ENCODE results near the gene UGT2B7.
"Not testable (repeated sequence)": the region's sequence is repeated elsewhere in the genome, so short reads cannot be mapped to it uniquely, and the experiment has no call there.

Gene UGT2B7

DNA sequence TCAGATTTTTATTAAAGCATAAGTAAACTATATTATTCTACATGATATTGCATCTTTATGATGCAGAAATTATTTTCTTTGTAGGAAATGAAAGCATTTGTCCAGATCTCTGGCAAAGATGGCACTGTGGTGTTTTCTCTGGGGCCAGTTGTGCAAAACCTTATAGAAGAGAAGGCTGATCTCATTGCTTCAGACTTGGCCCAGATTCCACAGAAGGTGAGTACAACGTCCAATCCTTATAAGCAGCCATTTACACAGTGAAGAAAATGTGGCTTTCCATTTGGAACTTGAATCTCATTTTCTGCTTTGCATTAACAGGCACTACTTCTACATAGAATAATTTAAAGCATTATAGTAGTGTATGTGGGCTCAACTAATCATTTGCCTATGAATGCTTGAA is 6.9 kb upstream of the UGT2B7 start:
- no peak for DNase-seq

DNA sequence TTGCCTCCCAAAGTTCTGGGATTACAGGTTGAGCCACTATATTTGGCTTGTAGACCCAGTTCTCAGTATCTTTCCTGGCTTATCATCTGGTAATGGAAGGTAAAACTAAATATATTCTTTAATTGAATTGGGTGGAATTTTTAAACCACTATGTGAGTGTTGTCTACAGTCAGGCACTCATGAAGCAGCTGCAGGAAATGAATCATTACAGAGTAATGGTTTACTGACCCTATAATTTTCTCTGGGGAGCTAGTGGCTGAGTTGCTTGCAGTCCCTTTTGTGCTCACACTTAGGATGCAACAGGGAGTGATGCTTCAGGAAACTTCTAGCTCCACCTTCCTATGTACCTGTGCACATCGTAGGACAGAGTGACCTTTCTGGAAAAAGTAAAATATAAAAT is 4.1 kb upstream of the UGT2B7 start:
- peak; percentile 20 for DNase-seq

DNA sequence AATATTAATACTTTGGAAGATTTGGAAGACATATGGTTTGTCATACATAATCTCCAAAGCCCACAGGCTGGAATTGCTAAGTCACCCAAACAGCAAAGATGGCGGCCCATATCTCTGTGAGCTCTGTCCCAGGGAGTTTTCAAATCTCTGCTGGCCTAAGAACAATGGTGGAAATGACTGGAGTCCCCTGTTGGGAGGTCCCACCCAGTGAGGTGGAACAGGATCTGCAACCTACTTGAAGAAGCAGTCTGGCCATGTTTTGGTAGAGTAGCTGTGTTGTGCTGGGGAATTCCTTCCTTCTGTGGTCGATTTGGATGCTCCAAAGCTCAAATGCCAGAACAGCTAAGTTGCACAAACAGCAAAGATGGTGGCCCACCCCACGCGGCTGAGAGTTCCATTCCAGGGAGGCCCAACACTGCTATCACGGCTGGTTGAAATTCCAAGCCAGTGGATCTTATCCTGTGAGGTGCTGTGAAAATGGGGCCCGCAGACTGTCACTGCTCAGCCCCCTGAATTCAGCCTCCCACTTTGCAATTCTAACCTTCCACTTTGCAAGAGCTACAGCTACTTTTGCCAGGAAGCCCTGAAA is 3.2 kb upstream of the UGT2B7 start:
- no peak for DNase-seq

DNA sequence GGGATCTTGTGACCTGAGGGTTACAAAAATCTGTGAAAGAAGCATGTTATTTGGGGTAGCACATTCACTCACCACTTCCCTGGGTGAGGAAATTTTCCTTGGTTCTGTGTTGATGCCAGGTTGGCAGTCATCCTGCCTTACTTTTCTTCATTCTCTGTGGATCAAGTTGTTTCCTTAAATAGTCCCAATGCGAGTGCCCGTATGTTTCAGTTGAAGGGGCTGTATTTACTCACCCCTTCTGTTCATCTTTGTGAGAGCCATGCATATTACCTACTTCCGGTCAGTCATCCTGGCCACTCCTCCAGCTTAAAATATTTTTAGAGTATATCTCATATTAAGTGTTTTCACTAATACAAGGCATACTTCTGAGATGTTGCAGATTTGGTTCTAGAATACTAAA is 2.6 kb upstream of the UGT2B7 start:
- no peak for DNase-seq

DNA sequence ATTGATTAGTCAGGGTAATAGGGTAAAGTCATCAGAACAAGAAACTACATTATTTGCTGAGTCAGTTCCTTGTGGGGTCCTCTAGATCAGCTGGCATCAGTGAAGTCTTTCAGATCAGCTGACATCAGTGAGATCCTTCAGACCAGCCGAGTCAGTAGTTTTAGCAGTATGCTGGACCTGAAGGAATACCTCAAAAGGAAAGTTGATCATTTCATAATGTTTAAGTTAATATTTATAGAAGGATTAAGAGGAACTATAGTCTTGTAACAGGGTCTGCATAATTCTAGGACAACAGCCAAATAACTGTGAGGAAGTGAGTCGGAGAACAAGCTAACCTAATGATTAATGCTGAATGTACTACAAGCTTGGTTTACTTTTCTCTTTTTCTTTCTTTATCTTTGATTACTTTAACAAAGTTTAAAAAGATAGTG is 958 bp upstream of the UGT2B7 start:
- no peak for DNase-seq

DNA sequence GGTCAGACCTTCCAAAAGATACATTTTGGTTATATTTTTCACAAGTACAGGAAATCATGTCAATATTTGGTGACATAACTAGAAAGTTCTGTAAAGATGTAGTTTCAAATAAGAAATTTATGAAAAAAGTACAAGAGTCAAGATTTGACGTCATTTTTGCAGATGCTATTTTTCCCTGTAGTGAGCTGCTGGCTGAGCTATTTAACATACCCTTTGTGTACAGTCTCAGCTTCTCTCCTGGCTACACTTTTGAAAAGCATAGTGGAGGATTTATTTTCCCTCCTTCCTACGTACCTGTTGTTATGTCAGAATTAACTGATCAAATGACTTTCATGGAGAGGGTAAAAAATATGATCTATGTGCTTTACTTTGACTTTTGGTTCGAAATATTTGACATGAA is 536 bp downstream of the UGT2B7 start:
- DNase-seq, result no peak

DNA sequence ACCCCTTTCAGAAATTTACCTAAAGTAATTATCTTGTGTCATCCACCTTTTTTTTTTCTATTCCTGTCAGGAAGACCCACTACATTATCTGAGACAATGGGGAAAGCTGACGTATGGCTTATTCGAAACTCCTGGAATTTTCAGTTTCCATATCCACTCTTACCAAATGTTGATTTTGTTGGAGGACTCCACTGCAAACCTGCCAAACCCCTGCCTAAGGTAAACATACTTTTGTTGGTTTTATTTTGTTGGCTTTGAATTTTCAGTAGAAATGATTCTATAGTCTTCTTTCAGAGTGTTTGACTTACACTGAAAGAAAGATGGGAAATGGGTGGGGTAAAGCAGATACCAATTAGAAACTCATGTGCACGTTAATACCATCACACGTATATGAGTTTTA is 2.2 kb downstream of the UGT2B7 start:
- no peak for DNase-seq

DNA sequence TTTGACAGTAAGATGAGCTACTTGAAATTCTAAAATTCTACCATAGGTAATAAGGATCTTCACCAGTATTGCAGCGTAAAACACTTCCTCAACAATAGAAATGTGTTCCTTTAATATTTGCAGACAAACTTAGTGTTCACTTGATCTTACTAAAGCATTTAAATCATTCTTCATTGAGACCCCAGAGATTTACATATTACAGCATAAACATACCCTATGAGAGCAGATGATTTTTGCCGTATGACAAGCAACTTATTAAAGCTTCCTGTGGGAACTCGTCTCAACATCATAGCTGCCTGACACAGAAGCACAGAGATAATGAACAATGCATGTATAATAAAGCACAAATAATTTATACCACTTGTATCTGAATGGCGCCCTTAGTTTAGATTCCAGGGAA is 3.6 kb downstream of the UGT2B7 start:
- DNase-seq, result no peak

DNA sequence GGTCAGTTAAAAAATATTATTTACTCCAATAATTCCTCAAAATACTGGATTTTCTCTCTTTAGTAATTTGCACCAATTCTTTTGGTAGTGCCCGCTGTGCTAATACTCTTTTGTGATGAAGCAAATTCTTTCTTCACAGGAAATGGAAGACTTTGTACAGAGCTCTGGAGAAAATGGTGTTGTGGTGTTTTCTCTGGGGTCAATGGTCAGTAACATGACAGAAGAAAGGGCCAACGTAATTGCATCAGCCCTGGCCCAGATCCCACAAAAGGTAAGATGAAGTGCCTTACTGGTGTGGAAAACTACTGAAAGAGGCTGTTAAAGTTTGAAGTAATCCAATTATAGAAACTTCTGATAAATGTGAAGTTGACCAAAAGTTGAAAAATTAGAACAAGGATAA is 6.4 kb downstream of the UGT2B7 start:
- DNase-seq, result not testable (repeated sequence)

DNA sequence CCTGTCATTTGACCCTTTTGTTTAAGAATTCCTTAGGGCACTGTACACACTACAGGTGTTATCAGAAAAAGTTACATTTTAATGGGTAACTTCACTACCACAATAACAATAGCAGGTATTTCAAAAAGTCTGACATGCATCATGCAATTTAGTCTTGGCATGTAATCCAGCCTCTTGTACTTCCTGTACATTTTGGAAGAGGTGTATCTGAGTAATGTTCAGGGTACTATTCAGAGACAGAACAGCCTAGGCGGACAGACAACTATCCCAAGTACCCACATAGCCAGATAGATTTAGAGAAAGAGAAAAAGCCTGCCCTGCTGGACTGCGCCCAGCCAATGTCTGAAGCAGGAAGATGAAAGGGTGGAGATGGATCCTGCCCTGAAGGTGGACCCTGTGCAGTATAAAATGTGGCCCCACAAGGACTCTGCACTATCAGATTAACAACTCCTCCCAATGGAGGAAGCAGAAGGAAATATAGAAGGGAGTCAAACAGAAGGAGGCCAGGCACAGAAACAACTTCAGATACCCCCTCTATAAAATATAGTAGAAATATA is 8.5 kb downstream of the UGT2B7 start:
- DNase-seq, result no peak

DNA sequence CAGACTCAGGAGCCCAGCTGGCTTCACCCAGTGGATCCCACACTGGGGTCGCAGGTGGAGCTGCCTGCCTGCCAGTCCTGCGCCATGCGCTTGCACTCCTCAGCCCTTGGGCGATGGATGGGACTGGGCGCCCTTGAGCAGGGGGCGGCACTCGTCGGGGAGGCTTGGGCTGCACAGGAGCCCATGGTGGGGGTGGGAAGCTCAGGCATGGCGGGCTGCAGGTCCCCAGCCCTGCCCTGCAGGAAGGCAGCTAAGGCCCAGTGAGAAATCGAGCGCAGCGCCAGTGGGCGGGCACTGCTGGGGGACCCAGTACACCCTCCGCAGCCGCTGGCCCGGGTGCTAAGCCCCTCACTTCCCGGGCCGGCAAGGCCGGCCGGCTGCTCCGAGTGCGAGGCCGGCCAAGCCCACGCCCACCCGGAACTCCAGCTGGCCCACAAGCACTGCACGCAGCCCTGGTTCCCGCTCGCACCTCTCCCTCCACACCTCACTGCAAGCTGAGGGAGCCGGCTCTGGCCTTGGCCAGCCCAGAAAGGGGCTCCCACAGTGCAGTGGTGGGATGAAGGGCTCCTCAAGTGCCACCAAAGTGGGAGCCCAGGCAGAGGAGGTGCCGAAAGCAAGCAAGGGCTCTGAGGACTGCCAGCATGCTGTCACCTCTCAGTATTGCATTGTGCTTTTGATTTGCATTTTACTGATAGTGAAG is 19.0 kb downstream of the UGT2B7 start:
- not testable (repeated sequence) for DNase-seq

DNA sequence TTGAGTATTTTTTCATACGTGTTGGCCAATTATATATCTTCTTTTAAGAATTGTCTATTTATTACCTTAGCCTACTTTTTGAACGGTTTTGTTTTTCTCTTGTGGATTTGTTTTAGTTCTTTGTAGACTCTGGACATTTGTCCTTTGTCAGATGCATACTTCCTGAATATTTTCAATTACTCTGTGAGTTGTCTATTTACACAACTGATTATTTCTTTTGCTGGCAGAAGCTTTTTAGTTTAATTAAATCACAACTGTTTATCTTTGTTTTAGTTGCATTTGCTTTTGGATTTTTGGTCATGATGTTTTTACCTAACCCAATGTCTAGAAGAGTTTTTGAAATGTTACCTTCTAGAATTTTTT is 19.6 kb downstream of the UGT2B7 start:
- no peak for DNase-seq

DNA sequence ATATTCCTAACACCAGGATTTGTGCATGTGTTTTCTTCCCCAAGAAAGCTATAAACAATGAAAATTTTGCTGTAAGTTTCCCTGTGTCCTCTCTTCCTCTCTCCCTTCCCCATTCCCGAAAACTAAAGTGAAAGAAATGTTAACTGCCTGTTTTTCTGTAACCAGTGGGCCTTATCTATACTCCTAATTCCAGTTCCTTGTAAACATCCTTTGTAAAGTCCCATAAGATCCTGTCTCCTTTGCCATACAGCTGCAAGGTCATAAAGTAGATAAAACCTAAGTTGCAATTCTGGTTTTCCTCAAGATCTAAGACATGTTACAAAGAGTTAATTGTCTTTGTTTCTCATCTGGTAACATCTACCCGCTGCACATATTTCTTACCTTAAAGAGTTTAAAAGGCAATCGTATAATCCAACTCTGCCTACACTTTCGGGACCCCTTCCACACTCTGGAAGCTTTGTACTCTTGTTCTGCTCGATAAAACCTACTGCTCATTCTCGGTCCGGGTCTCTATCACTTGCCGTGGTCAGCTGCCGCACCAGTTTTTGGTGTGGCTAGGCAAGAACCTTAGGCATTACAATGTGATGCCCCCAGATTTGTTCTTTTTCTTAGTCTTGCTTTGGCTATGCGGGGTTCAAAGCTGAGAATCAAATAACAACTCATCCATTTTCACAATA is 20.5 kb downstream of the UGT2B7 start:
- no peak for DNase-seq

DNA sequence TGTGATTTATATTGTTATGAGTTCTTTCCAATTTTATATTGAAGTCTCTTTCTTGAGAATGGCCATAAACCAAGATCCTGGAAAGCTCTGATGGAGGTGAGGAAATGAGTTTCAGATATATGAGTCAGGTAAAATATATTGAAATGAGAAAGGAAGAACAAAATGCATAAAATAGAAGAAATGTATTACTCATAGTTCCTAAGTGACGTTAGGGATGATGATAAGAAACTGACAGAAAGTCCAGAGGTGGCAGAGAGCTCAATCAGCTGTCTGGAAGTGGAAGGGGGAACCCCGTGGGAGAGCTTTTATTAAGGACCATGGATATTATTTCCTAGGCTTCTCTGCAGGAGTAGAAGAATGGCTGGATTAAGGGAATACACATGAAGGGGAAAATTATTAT is 24.6 kb downstream of the UGT2B7 start:
- no peak for DNase-seq

DNA sequence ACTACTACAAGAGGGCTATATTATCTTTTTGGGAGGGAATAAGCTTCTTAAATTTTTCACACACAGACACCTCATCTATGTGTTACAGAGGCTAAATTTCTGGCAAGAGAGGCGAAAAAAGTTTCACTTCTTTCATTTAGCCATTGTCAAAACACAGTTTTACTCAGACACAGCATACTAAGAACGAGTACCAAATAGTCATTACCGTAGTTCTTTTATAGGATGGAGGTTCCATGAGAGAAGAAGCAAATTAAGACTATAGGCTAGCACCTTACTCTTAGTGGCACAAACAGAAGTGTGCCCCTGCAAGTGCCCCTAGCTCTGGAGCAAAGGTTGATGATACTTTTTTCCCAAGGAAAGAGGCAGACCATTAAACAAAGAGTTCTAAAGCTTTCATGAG is 26.2 kb downstream of the UGT2B7 start:
- no peak for DNase-seq

DNA sequence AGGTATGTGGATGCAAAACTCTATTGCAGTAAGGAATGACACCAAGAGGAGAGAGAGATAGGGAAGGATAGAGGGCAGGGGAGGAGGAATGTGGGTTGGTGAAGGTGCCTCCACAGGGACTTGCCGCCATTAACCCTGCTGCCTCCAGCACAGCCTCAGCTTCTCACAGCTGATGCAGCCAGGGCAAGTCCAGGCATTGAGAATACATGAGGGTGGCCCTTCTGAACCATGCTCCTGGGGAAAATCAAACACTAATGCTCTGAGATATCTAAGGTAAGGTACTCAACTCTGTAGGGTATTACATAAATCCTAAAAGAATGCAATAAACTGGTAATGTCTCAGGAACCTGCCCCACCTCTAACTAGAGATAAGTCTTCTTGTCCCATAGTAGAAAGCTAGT is 28.7 kb downstream of the UGT2B7 start:
- DNase-seq, result no peak

DNA sequence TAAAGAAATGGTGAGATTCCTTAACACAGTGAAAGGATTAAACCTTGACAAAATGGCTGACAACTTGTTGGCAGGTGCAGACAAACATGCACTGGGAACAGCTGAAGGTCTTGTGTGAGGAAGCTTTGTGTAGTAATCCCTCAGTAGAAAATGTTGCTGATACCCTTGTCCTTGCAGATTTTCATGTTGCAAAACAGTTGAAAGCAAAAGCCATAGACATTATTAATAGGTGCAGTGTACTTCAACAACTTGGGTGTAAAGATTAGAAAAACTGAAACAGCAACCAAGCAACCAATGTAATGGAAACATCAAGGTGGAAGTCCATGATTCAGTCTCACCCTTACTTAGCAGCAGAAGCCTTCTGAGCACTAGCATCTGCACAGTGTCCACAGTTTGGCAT is 29.8 kb downstream of the UGT2B7 start:
- DNase-seq, result no peak

DNA sequence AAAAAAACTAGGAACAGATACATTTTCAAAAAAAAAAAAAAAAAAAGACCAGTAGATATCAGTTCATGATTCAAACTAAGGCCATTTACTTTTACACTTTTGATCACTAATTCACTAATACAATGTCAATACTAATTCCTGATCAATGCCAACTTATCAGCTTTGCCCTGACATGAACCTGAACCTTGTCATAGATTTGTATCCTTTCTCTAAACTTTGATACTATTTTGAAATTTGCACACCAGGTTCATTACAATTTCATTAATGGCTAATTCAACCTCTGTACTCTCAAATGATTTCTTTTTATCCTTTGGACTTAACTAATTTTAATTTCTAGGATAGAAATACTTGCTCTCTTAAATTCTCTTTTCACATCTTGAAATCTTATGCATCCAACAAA is 37.7 kb downstream of the UGT2B7 start:
- no peak for DNase-seq

DNA sequence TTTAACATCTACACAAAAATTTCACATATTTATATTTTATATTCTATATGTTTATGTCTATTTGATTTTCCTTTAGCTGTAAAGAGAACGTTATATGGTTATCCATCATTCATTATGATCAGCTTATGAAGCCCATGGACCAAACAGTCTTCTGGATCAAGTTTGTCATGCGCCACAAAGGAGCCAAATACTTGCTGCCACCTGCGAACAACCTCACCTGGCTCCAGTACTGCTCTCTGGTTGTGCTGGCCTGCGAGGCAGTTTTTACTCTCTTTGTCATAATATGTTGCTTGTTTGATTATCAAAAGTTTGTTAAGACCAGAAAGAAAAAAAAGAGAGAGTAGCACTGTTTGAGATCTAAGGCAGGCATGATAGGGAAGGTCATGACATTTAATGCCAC is 38.2 kb downstream of the UGT2B7 start:
- no peak for DNase-seq

DNA sequence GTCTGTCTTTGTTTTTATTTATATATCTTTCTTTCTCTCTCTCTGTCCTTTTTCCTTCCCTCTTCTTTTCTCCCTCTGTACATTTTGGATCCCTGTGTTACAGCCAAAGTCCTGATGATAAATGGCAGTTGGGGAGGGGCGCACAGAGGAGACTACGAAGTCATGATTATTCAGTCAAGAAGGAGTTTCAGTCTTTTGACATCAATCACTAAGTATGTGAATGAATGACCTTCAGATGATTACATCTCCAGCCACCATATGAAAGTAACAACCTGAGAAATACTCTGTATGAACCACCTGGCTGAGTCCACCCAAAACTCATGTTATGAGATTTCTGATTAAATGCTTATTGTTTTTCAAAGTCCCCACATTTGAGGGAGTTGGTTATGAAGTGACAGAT is 45.0 kb downstream of the UGT2B7 start:
- no peak for DNase-seq

DNA sequence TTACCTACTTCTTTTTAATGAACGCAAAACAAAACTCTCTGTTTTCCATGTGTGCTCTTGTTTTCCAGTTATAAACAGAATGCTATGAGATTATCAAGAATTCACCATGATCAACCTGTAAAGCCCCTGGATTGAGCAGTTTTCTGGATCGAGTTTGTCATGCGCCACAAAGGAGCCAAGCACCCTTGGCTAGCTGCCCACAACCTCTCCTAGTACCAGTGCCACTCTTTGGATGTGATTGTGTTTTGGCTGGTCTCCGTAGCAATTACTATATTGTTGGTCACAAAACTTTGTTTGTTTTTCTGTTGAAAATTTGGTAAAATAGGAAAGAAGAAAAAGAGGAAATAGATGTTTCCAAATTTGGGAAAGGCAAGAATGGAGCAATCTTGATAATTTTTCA is 51.1 kb downstream of the UGT2B7 start:
- DNase-seq, result peak; percentile 39

DNA sequence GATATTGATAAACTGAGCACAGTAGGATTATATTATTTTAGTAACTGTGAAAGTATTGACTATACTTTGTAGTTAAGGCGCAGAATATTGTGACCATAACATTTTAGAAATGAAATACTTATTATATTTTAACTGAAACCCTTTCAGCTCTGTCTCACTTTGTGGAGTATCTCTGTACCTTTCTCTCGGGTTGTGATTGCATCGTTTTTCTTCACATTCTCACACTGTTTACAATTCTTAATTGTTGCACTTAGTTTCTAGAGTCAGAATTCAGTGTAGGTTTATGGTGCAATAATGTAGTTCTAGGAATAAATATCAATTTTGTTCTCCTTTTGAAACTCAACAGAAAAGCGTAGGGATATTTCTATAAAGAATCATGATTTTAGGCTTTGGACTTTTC is 57.7 kb downstream of the UGT2B7 start:
- DNase-seq, result no peak

DNA sequence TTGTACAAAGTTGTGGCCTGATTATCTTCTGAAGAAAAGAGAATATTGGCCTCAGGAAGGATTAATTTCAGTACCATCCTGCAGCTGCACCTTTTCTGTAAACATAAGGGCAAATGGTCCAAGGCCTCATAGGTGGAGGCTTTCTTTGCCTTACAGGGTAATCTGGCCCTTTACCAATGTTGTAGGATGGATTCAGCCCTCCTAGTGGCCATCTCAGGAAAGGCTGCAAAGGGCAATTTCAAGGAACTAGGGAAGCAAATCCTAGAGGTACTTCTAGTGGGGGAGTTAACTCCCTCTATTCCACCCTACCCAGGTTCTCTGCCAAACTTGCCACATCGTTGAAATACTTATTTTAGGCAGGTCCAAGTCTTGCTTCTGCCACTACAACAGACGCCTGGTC is 60.6 kb downstream of the UGT2B7 start:
- DNase-seq, result no peak
